DND-41 (cell line): ENCODE data around the gene TMEM131L.

ENCODE experiments used
- ATAC-seq: fragments of 200-7000 bp; cut with Tn5 transposase; 3 replicates; pipeline ENCODE4 v1.9.1; 2021; ENCODE audit warnings: low read depth; ENCODE audit not compliant: insufficient read depth
- DNase-seq: peaks from one replicate; pipeline ENCODE4 v3.0.0-alpha.2; 2020
- H2AFZ ChIP-seq: 2 replicates; pipeline ENCODE4 v1.6.0; 2012; ENCODE audit warnings: low read depth, low read length
- H3K27ac ChIP-seq: 2 replicates; pipeline ENCODE4 v1.5.1; 2012; ENCODE audit warnings: low read length, inconsistent platforms
- H3K27me3 ChIP-seq: fragments of 200-600 bp; sonication (generic); 2 replicates; pipeline ENCODE4 v1.6.0; 2012; ENCODE audit warnings: low read length, mild to moderate bottlenecking, inconsistent platforms; ENCODE audit not compliant: insufficient read depth, poor library complexity
- H3K36me3 ChIP-seq: 2 replicates; pipeline ENCODE4 v1.5.1; 2012; ENCODE audit warnings: low read length, inconsistent platforms; ENCODE audit not compliant: insufficient read depth
- H3K4me1 ChIP-seq: 2 replicates; pipeline ENCODE4 v1.5.1; 2012; ENCODE audit warnings: mild to moderate bottlenecking, low read length; ENCODE audit not compliant: insufficient read depth
- H3K4me2 ChIP-seq: 2 replicates; pipeline ENCODE4 v1.6.0; 2012; ENCODE audit warnings: mild to moderate bottlenecking, moderate library complexity, low read length, inconsistent platforms; ENCODE audit not compliant: insufficient read depth
- H3K4me3 ChIP-seq, 2 experiments: fragments of 200-600 bp in 1 of 2; shearing (Covaris generic) in 1 of 2; 2 replicates each; pipeline ENCODE4 v1.5.1; 2012 to 2016; ENCODE audit warnings: inconsistent platforms in 2 of 2, low read length in 2 of 2, mild to moderate bottlenecking in 2 of 2, low read depth in 1 of 2, moderate library complexity in 1 of 2
- H3K79me2 ChIP-seq: 2 replicates; pipeline ENCODE4 v1.6.0; 2012; ENCODE audit warnings: low read length, inconsistent platforms; ENCODE audit not compliant: insufficient read depth
- H3K9ac ChIP-seq: 2 replicates; pipeline ENCODE4 v1.6.0; 2012; ENCODE audit warnings: low read depth, mild to moderate bottlenecking, inconsistent platforms, low read length, moderate library complexity
- H3K9me3 ChIP-seq: 2 replicates; pipeline ENCODE4 v1.5.1; 2012; ENCODE audit warnings: low read length, moderate library complexity, mild to moderate bottlenecking, inconsistent platforms; ENCODE audit not compliant: insufficient read depth, severe bottlenecking
- H4K20me1 ChIP-seq: 2 replicates; pipeline ENCODE4 v1.6.0; 2012; ENCODE audit warnings: low read length; ENCODE audit not compliant: insufficient read depth
- CTCF ChIP-seq: IDR thresholded peaks from 2 replicates; pipeline ENCODE4 v1.5.1; 2012; ENCODE audit warnings: borderline replicate concordance, low read length, moderate library complexity, mild to moderate bottlenecking; ENCODE audit not compliant: poor library complexity, severe bottlenecking; ENCODE audit errors: extremely low read depth
- EZH2 ChIP-seq: IDR thresholded peaks from 3 replicates; pipeline ENCODE4 v1.6.1; 2012; ENCODE audit warnings: borderline replicate concordance, low read depth, mild to moderate bottlenecking, moderate library complexity, low read length, inconsistent platforms; ENCODE audit not compliant: severe bottlenecking

TMEM131L gene

DNA sequence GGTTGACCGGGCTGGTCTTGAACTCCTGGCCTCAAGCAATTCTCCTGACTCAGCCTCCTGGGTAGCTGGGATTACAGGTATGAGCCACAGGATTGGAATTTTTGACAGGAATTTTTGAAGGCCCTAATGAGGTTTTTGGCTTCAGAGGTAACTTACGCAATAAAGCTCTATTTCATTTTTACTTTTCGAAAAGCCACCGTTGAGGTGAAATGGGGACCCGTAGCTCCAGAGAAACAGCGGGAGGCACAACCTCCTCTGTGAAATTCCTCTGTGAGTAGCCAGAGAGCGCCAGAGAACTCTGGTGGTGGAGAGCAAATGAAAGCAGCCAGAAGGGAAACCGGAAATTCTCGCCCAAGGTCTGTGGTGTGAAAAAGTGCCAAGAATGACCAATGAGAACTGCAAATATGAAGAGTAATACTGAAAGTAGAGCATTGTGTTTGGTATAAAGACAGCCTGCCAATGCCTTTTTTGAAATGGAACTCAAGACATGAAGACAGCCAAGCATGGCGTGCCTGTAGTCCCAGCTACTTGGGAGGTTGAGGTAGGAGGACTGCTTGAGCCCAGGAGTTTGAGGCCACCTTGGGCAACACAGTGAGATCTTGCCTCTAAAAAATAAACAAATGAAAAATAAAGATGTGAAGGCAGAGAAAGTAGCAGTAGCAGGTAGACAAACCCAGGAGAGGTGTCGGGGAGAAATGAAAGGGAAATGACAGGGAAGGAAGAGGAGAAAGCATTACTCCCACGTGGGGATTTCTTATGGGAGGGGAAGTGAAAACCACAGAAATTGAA, 33.0 kb upstream of the TMEM131L start:
- H3K9ac ChIP-seq: peak overlapping the region; percentile 60
- H4K20me1 ChIP-seq: no peaks in the 10 kb centered on the region
- DNase-seq: peak; percentile 85
- peak overlapping the region; percentile 87 for H3K27ac ChIP-seq
- H3K36me3 ChIP-seq: peaks cover 5% of the 10 kb centered on the region; the same call in 1 of the 2 replicates
- TF ChIP-seq CTCF: peak; percentile 91
- no peak for TF ChIP-seq EZH2
- H2AFZ ChIP-seq: peak overlapping the region; percentile 36
- H3K27me3 ChIP-seq: no peaks in the 10 kb centered on the region
- H3K4me3 ChIP-seq: peak overlapping the region; percentile 2 to 49; a peak in 3 of 4 replicates
- peaks cover 70% of the 10 kb centered on the region for H3K79me2 ChIP-seq
- H3K4me1 ChIP-seq: peaks cover 100% of the 10 kb centered on the region
- peak overlapping the region; percentile 68 for H3K4me2 ChIP-seq
- ATAC-seq: peak; percentile 75
- H3K9me3 ChIP-seq: no peaks in the 10 kb centered on the region

- peak overlapping the region; percentile 87 for H3K27ac ChIP-seq
- no peaks in the 10 kb centered on the region for H4K20me1 ChIP-seq
- DNase-seq: peak; percentile 47
- ATAC-seq: peak; percentile 17
- peak overlapping the region; percentile 36 for H2AFZ ChIP-seq
- H3K27me3 ChIP-seq: no peaks in the 10 kb centered on the region
- H3K79me2 ChIP-seq: peaks cover 71% of the 10 kb centered on the region
- peaks cover 100% of the 10 kb centered on the region for H3K4me1 ChIP-seq
- H3K9ac ChIP-seq: peak overlapping the region; percentile 60
- H3K36me3 ChIP-seq: no peaks in the 10 kb centered on the region
- H3K4me2 ChIP-seq: peak overlapping the region; percentile 68
- TF ChIP-seq EZH2: no peak
- TF ChIP-seq CTCF: no peak
- H3K4me3 ChIP-seq: peak overlapping the region; percentile 2 to 49; a peak in 3 of 4 replicates
- H3K9me3 ChIP-seq: no peaks in the 10 kb centered on the region
Observed at GRCh38 chr4:153433754-153434105, 32.4 kb upstream of the TMEM131L start.

- Histone ChIP-seq H3K4me2 (peak overlapping the region; percentile 68), H3K27ac (peak overlapping the region; percentile 87), H3K4me1 (peaks cover 100% of the 10 kb centered on the region), H2AFZ (no peak overlapping the region), H3K9me3 (no peaks in the 10 kb centered on the region), H3K79me2 (peaks cover 71% of the 10 kb centered on the region), H3K4me3 (peak overlapping the region in 1 of 2 experiments; percentile 49; a peak in 2 of 4 replicates), H3K27me3 (no peaks in the 10 kb centered on the region), H3K9ac (peak overlapping the region; percentile 60), H3K36me3 (no peaks in the 10 kb centered on the region), H4K20me1 (no peaks in the 10 kb centered on the region)
- TF ChIP-seq EZH2 (no peak), CTCF (no peak)
- DNase-seq (no peak), ATAC-seq (peak; percentile 2; the same call in 1 of the 3 replicates)
Observed at GRCh38 chr4:153434190-153434589, 32.0 kb upstream of the TMEM131L start.
